NCI-H1048 (cell line): Measurements from ENCODE around the gene CDCA4.

Experiments used
- DNase-seq: peaks from one replicate; lab custom pipeline; 2025; lab: John Stamatoyannopoulos, UW

Gene CDCA4

GRCh38 chr14:105013150-105013785 lies 7.6 kb downstream of the CDCA4 start:
- DNase-seq = no peak

GRCh38 chr14:105012171-105012985 lies 8.5 kb downstream of the CDCA4 start:
- DNase-seq = no peak

GRCh38 chr14:105011312-105011990 lies 9.4 kb downstream of the CDCA4 start:
- no peak for DNase-seq

GRCh38 chr14:105010891-105011291 lies 10.0 kb downstream of the CDCA4 start:
- DNase-seq = no peak

- no peak for DNase-seq
These were observed 10.8 kb downstream of the CDCA4 start for GRCh38 chr14:105010106-105010505.

- DNase-seq = no peak
These were observed 13.2 kb downstream of the CDCA4 start for GRCh38 chr14:105007593-105008264.

- no peak for DNase-seq
These were observed 13.9 kb downstream of the CDCA4 start for GRCh38 chr14:105006831-105007592.

GRCh38 chr14:105005929-105006830 lies 14.7 kb downstream of the CDCA4 start:
- DNase-seq = no peak

GRCh38 chr14:105005329-105005928 lies 15.5 kb downstream of the CDCA4 start:
- no peak for DNase-seq

- no peak for DNase-seq
These were observed 21.5 kb downstream of the CDCA4 start for GRCh38 chr14:104999361-104999760.

- DNase-seq = no peak
These were observed 22.1 kb downstream of the CDCA4 start for GRCh38 chr14:104998801-104999200.

GRCh38 chr14:104996483-104996882 lies 24.4 kb downstream of the CDCA4 start:
- no peak for DNase-seq

GRCh38 chr14:104996032-104996431 lies 24.9 kb downstream of the CDCA4 start:
- no peak for DNase-seq

GRCh38 chr14:104994978-104995377 lies 25.9 kb downstream of the CDCA4 start:
- DNase-seq = no peak

- no peak for DNase-seq
These were observed 26.9 kb downstream of the CDCA4 start for GRCh38 chr14:104993808-104994591.

- DNase-seq = no peak
These were observed 27.6 kb downstream of the CDCA4 start for GRCh38 chr14:104993306-104993705.

GRCh38 chr14:104992501-104992900 lies 28.4 kb downstream of the CDCA4 start:
- no peak for DNase-seq

GRCh38 chr14:104991896-104992230 lies 29.0 kb downstream of the CDCA4 start:
- DNase-seq = no peak

- no peak for DNase-seq
These were observed 31.0 kb downstream of the CDCA4 start for GRCh38 chr14:104989951-104990303.
